RWPE2 (cell line): ENCODE measurements around the gene FAM117A.

Experiments
- ATAC-seq: fragments of 200-7000 bp; cut with Tn5 transposase; 3 replicates; pipeline ENCODE4 v1.9.1; 2021; ENCODE audit warnings: low read depth
- DNase-seq: peaks from one replicate; pipeline ENCODE4 v3.0.0-alpha.2; 2020; ENCODE audit warnings: low spot score
- H3K27ac ChIP-seq: fragments of 450-650 bp; 2 replicates; pipeline ENCODE4 v1.5.1; 2017; ENCODE audit warnings: mild to moderate bottlenecking; ENCODE audit not compliant: poor library complexity, severe bottlenecking
- H3K27me3 ChIP-seq: fragments of 250-450 bp; sonication (Bioruptor Pico); 2 replicates; pipeline ENCODE4 v1.5.1; 2021; ENCODE audit warnings: mild to moderate bottlenecking, moderate library complexity; ENCODE audit not compliant: insufficient read depth, poor library complexity, severe bottlenecking
- H3K36me3 ChIP-seq: fragments of 250-450 bp; sonication (Bioruptor Pico); 2 replicates; pipeline ENCODE4 v1.5.1; 2020; ENCODE audit warnings: low read depth, mild to moderate bottlenecking, moderate library complexity
- H3K4me1 ChIP-seq: fragments of 250-450 bp; sonication (Bioruptor Pico); 2 replicates; pipeline ENCODE4 v1.5.1; 2021; ENCODE audit warnings: mild to moderate bottlenecking, moderate library complexity; ENCODE audit not compliant: insufficient read depth, poor library complexity, severe bottlenecking
- H3K4me3 ChIP-seq: fragments of 250-450 bp; sonication (Bioruptor Pico); 2 replicates; pipeline ENCODE4 v1.5.1; 2021; ENCODE audit warnings: mild to moderate bottlenecking, moderate library complexity; ENCODE audit not compliant: severe bottlenecking
- H3K9me3 ChIP-seq: fragments of 250-450 bp; sonication (Bioruptor Pico); 2 replicates; pipeline ENCODE4 v1.5.1; 2021; ENCODE audit warnings: mild to moderate bottlenecking, moderate library complexity; ENCODE audit not compliant: severe bottlenecking
- CTCF ChIP-seq: fragments of 450-650 bp; IDR thresholded peaks from one replicate; pipeline ENCODE4 v1.5.1; 2017; ENCODE audit warnings: mild to moderate bottlenecking, moderate library complexity; ENCODE audit not compliant: poor library complexity, severe bottlenecking

Gene FAM117A

GRCh38 chr17:49681106-49681979 lies 82.6 kb downstream of the FAM117A start:
- Histone ChIP-seq H3K27me3 (no peaks in the 10 kb centered on the region), H3K27ac (no peak overlapping the region), H3K9me3 (no peaks in the 10 kb centered on the region), H3K36me3 (no peaks in the 10 kb centered on the region), H3K4me1 (peaks cover 8% of the 10 kb centered on the region), H3K4me3 (no peak overlapping the region)
- DNase-seq (no peak), ATAC-seq (no peak)
- TF ChIP-seq CTCF, result no peak

- H3K36me3 ChIP-seq, result peaks cover 4% of the 10 kb centered on the region; the same call in 1 of the 2 replicates
- ATAC-seq (no peak), DNase-seq (no peak)
- no peaks in the 10 kb centered on the region for H3K9me3 ChIP-seq
- H3K27me3 ChIP-seq, result no peaks in the 10 kb centered on the region
- no peak for TF ChIP-seq CTCF
- peaks cover 14% of the 10 kb centered on the region for H3K4me1 ChIP-seq
- no peak overlapping the region for H3K27ac ChIP-seq
- no peak overlapping the region for H3K4me3 ChIP-seq
These were observed 83.6 kb downstream of the FAM117A start for GRCh38 chr17:49680314-49680713.

GRCh38 chr17:49677933-49678847 lies 85.7 kb downstream of the FAM117A start, which contains the start of gene SPOP:
SPOP (minus strand) TSS chr17:49678097; CDS start chr17:49622810, 55,287 bp downstream.
- H3K4me1 ChIP-seq, result peaks cover 14% of the 10 kb centered on the region

GRCh38 chr17:49677134-49677932 lies 86.6 kb downstream of the FAM117A start:
- Histone ChIP-seq H3K27ac (peak overlapping the region; percentile 67), H3K27me3 (no peaks in the 10 kb centered on the region), H3K4me1 (peaks cover 14% of the 10 kb centered on the region), H3K4me3 (peak overlapping the region; percentile 48), H3K9me3 (no peaks in the 10 kb centered on the region), H3K36me3 (peaks cover 23% of the 10 kb centered on the region)
- ATAC-seq (peak; percentile 74), DNase-seq (peak; percentile 98)
- TF ChIP-seq CTCF, result no peak

More at GRCh38 chr17:49677933-49678847, 85.7 kb downstream of the FAM117A start, which contains the start of gene SPOP:
- peak; percentile 87 for ATAC-seq
- DNase-seq, result peak; percentile 99
- H3K27ac ChIP-seq, result peak within 1 kb of the TSS; percentile 67
- H3K4me3 ChIP-seq, result peak within 1 kb of the TSS; percentile 48
- no peaks in the 10 kb centered on the region for H3K27me3 ChIP-seq
- no peaks in the 10 kb centered on the region for H3K9me3 ChIP-seq
- peaks cover 23% of the 10 kb centered on the region for H3K36me3 ChIP-seq
- no peak for TF ChIP-seq CTCF
